Heart left ventricle (tissue), 16 donors: ENCODE measurements around the gene ZNF341. TPM values are rescaled to one million over a fixed set of nuclear protein-coding genes. Genes with fewer than 3 reads are reported as not detected.

ENCODE experiments used
- ATAC-seq, 4 donors: fragments of 200-7000 bp; cut with Tn5 transposase; one replicate each; pipeline ENCODE4 v1.9.1; 2020 to 2022; ENCODE audit warnings: moderate library complexity in 4 of 4, mild to moderate bottlenecking in 3 of 4, moderate number of reproducible peaks in 1 of 4
- DNase-seq, 5 donors: peaks; one replicate each; pipeline ENCODE4 v3.0.0-alpha.2; 2020
- H3K27ac ChIP-seq, 12 donors: fragments of 200-600 bp; sonication (generic) in 4 of 12; one replicate each; pipeline versions ENCODE4 v1.5.0 to v1.8.0; 2016 to 2022; ENCODE audit warnings: mild to moderate bottlenecking in 2 of 12
- H3K27me3 ChIP-seq, 9 donors: fragments of 200-600 bp; sonication (generic) in 2 of 9; one replicate each; pipeline versions ENCODE4 v1.5.1 to v1.8.0; 2016 to 2022; ENCODE audit warnings: mild to moderate bottlenecking in 3 of 9
- H3K36me3 ChIP-seq, 9 donors: fragments of 200-600 bp; sonication (generic) in 2 of 9; one replicate each; pipeline versions ENCODE4 v1.5.0 to v1.8.0; 2018 to 2022; ENCODE audit warnings: mild to moderate bottlenecking in 2 of 9
- H3K4me1 ChIP-seq, 12 donors: fragments of 200-600 bp; sonication (generic) in 4 of 12; one replicate each; pipeline versions ENCODE4 v1.5.0 to v1.8.0; 2016 to 2022; ENCODE audit warnings: mild to moderate bottlenecking in 3 of 12
- H3K4me3 ChIP-seq, 12 donors: fragments of 200-600 bp; sonication (generic) in 4 of 12; one replicate each; pipeline versions ENCODE4 v1.5.0 to v1.8.0; 2017 to 2022; ENCODE audit warnings: mild to moderate bottlenecking in 9 of 12, moderate library complexity in 4 of 12
- H3K9me3 ChIP-seq, 12 donors: fragments of 200-600 bp; sonication (generic) in 4 of 12; one replicate each; pipeline versions ENCODE4 v1.5.0 to v1.8.0; 2016 to 2022; ENCODE audit warnings: mild to moderate bottlenecking in 1 of 12
- POLR2A ChIP-seq, 2 donors: fragments of 450-650 bp; IDR thresholded peaks; one replicate each; pipeline ENCODE4 v1.6.1; 2017; ENCODE audit warnings: antibody characterized with exemption in 2 of 2, mild to moderate bottlenecking in 2 of 2, moderate library complexity in 2 of 2
- WGBS, 4 donors: extraction: QIAGEN DNeasy Blood & Tissue Kit in 2 of 4; methylation state at CpG; one replicate each; pipeline versions ENCODE4 v1.1.5 to v1.1.7; 2013 to 2018; 5-methylcytosine and 5-hydroxymethylcytosine counted together
- intact Hi-C, 10 donors: fragments of 100-400 bp; cut with DNase I; formaldehyde crosslinking; loops; one replicate each; pipeline versions ENCODE4 v1.11.1 to v1.14.2; 2022
- polyA plus RNA-seq, 2 donors: library from polyadenylated mRNA; stranded (reverse); fragments of 200-250 nt; gene quantifications; one replicate each; pipeline ENCODE4 v1.2.3, GENCODE V29; 2013
- total RNA-seq, 9 donors: library from RNA; depleted of rRNA in 2 of 9; stranded (reverse); fragments of >200 nt in 2 of 9; fragmentation: NEBNext Ultra II Directional in 3 of 9; extraction: Animal tissue kit (Norgen Biotek cat#: 25700) in 3 of 9; gene quantifications; one replicate each; pipeline versions ENCODE4 v1.1.0 to v1.2.4, GENCODE V29; 2016 to 2023
- TF ChIP-seq, protein P1 (sequence below), 12 donors: fragments of 200-600 bp; sonication (generic) in 4 of 12; IDR thresholded peaks; one replicate each; pipeline versions ENCODE4 v1.5.0 to v1.8.0; 2018 to 2022; ENCODE audit warnings: antibody characterized with exemption in 12 of 12, mild to moderate bottlenecking in 5 of 12
- donor health status: ischemic (EF 13 %, LVEDD 7.1; RV severe dilation, severe dysfunction).
- donor health status: healthy with polysubstance abuse.
- donor health status: DM: no; HTN: yes; CAD: no.
- donor health status: DM: no; HTN: no; CAD: no.
- donor health status: ischemic (EF 25% LVEDD 6.9; RV normal size, moderate dysfunction).
- donor health status: ischemic (EF 25% LVEDD 5.7; RV mildly dilated, moderate dysfunction).
- donor health status: healthy.
- donor health status: DM: yes; HTN: yes; CAD: no.
- donor health status: ischemic (EF 35%, LVEDD 5.7; RV mildly dilated, moderate dysfunction).
- donor health status: nonischemic (EF 11% LVEDD 7.7; RV severe dilation, severe dysfunction).
- donor health status: DM: yes; HTN: yes; CAD: no.
- donor health status: PGD.
- donor health status: ischemic (EF 29% LVEDD 5.4; RV normal size, mild dysfunction).
- donor health status: nonischemic (EF 23%, LVEDD 6.1; RV moderate dilation, normal function).

Gene ZNF341
- total and polyA plus RNA-seq, 11 donors = 1.2 to 3.3 (median 1.7) TPM

DNA sequence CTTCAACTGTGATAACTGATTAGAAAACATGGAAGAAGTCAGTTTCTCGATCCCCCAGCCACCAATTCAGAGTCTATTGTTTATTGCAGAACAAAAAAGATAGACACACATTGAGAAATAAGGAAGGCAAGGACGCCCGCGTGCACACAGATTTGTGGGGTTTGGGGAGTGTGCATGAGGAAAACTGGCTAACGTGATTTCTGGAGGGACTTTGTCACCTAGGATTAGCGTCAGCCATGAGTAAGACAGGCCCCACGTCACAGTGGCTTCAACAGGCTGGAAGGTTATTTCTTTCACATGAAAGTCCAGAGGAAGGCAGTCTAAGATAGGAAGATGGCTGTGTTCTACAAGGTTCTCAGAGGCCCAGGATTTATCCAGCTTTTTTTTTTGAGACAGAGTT, 7.7 kb downstream of the ZNF341 start:
- intact Hi-C loops = no loop called here

DNA sequence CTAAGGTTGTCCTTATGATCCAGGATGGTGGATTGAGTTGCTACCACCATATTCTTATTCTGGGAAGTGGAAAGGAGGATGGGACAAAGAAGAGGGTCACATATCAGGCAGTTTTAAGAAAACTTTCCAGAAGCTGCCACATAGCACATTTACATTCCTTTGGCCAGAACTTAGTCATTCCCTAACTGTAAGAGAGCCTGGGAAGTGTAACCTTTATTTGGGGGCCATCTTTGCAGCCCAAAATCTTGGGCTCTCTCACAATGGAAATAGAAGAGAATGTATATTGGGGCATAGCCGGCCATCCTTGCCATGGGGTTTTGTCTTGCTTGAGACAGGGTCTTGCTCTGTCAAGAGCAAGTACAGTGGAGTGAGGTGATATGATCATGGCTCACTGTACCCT, 8.4 kb downstream of the ZNF341 start:
- Histone ChIP-seq H3K4me1 (no peaks in the 10 kb centered on the region), H3K27ac (no peak overlapping the region), H3K4me3 (no peak overlapping the region), H3K36me3 (no peaks in the 10 kb centered on the region), H3K9me3 (peaks cover 0 to 26% (median 17%) of the 10 kb centered on the region in 12 donors), H3K27me3 (no peaks in the 10 kb centered on the region)
- DNase-seq (no peak), ATAC-seq (no peak)
- intact Hi-C loops = no loop called here
- TF ChIP-seq, protein P1, sequence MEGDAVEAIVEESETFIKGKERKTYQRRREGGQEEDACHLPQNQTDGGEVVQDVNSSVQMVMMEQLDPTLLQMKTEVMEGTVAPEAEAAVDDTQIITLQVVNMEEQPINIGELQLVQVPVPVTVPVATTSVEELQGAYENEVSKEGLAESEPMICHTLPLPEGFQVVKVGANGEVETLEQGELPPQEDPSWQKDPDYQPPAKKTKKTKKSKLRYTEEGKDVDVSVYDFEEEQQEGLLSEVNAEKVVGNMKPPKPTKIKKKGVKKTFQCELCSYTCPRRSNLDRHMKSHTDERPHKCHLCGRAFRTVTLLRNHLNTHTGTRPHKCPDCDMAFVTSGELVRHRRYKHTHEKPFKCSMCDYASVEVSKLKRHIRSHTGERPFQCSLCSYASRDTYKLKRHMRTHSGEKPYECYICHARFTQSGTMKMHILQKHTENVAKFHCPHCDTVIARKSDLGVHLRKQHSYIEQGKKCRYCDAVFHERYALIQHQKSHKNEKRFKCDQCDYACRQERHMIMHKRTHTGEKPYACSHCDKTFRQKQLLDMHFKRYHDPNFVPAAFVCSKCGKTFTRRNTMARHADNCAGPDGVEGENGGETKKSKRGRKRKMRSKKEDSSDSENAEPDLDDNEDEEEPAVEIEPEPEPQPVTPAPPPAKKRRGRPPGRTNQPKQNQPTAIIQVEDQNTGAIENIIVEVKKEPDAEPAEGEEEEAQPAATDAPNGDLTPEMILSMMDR (IDR thresholded peaks at IDR 0.05) = no peak
- no peak for TF ChIP-seq POLR2A (IDR thresholded peaks at IDR 0.05)
- WGBS, 4 donors = 92 to 100% (median 98%) methylated on average over 1 of the region's 1 CpG

More for the DNA sequence above, 7.7 kb downstream of the ZNF341 start:
- H3K27me3 ChIP-seq = no peaks in the 10 kb centered on the region
- ATAC-seq (no peak), DNase-seq (no peak)
- TF ChIP-seq, protein P1 (IDR thresholded peaks at IDR 0.05) = no peak
- no peak for TF ChIP-seq POLR2A (IDR thresholded peaks at IDR 0.05)
- H3K36me3 ChIP-seq = no peaks in the 10 kb centered on the region
- peaks cover 0 to 26% (median 17%) of the 10 kb centered on the region in 12 donors for H3K9me3 ChIP-seq
- WGBS, 4 donors = 91 to 95% (median 93%) methylated on average over 7 of the region's 7 CpGs
- H3K27ac ChIP-seq = no peak overlapping the region
- no peak overlapping the region for H3K4me3 ChIP-seq
- H3K4me1 ChIP-seq = peaks cover 0 to 4% (median 0%) of the 10 kb centered on the region in 12 donors

DNA sequence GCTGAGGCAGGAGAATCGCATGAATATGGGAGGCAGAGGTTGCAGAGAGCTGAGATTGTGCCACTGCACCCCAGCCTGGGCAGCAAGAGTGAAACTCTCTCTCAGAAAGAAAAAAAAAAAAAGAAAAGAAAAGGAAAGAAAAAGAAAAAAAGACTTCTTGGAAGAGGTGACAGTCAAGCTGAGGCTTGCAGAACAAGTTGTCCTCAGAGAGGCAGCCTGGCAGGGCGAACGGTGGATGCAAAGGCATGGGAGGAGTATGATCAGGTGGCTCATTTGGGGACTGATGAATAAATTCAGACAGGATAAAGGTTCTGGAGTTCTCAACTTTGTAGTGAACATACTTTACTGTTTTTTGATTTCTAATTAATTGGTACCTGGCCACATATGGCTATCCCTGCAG, 12.4 kb downstream of the ZNF341 start:
- Histone ChIP-seq H3K27me3 (no peaks in the 10 kb centered on the region), H3K27ac (no peak overlapping the region), H3K9me3 (no peaks in the 10 kb centered on the region), H3K36me3 (peaks cover 0 to 18% (median 7%) of the 10 kb centered on the region in 9 donors), H3K4me1 (no peaks in the 10 kb centered on the region), H3K4me3 (no peak overlapping the region)
- no peak for ATAC-seq
- intact Hi-C loops = no loop called here
- TF ChIP-seq POLR2A (IDR thresholded peaks at IDR 0.05) = no peak
- TF ChIP-seq, protein P1 (IDR thresholded peaks at IDR 0.05) = no peak
- DNase-seq = no peak
- WGBS, 4 donors = 95 to 97% (median 96%) methylated on average over 3 of the region's 3 CpGs

DNA sequence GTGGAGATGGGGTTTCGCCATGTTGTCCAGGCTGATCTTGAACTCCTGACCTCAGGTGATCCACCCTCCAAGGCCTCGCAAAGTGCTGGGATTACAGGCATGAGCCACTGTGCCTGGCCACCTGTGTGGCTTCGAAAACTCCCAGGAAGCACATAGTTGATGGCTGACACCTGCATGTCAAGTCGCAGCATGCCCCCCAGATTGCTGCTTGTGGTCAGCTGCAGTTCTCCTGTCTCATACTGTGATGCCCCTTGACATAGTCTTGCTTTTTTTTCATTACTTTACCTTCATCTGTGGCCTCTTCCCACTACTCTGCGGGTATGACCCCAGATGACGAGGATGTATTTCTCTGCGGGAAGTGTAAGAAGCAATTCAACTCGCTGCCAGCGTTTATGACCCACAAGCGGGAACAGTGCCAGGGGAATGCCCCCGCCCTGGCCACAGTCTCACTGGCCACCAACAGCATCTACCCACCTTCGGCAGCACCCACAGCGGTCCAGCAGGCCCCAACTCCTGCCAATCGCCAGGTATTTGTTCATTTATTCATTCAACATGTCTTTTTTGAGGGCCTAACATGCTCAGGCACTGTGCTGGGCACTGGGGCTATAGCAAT, 13.1 kb downstream of the ZNF341 start:
- TF ChIP-seq POLR2A (IDR thresholded peaks at IDR 0.05) = no peak
- TF ChIP-seq, protein P1 (IDR thresholded peaks at IDR 0.05) = no peak
- no peak for ATAC-seq

More for the DNA sequence above, 13.1 kb downstream of the ZNF341 start:
- 95 to 97% (median 96%) methylated on average over 14 of the region's 14 CpGs for WGBS, 4 donors
- intact Hi-C loops = no loop called here
- Histone ChIP-seq H3K4me3 (no peak overlapping the region), H3K27me3 (no peaks in the 10 kb centered on the region), H3K36me3 (peaks cover 0 to 23% (median 12%) of the 10 kb centered on the region in 9 donors), H3K4me1 (no peaks in the 10 kb centered on the region), H3K27ac (no peak overlapping the region), H3K9me3 (no peaks in the 10 kb centered on the region)
- DNase-seq = no peak
